Measurements from ENCODE around the gene IQGAP2. TPM values are rescaled to one million over a fixed set of nuclear protein-coding genes. Genes with fewer than 3 reads are reported as not detected.

Gene IQGAP2
- total RNA-seq, 1 experiment from 2014 or later, result 83.2 TPM

GRCh38 chr5:76606701-76607100 lies 203.6 kb downstream of the IQGAP2 start:
- in situ Hi-C loops (cut with HindIII; ENCODE audit: low sequenced_read_pairs), result no loop called here

DNA sequence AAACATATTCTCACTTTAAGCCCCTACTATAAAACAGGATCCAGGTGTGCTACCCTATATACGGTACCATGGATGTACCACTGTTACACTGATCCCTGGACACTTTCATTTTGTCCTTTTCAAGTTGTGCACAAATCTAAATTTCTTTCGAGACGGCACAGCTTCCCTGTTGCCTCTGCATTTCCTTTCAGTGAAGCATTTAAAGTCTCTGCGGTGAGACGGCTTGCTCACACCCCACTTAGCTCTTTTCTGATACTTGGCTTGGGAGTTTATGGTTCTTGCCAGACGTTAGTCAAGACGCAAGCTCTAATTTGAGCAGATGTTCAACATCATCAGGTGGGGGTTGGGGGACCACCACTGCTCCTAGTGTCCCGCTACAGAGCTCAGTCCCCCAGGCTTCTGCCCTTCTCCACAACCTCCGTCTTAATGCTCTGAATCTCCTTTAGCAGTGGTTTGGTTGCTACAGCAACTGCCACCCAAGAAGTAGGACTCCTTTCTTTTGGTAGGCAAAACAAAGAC lies 204.3 kb downstream of the IQGAP2 start:
- in situ Hi-C loops (cut with HindIII; ENCODE audit: low sequenced_read_pairs), result no loop called here

More at GRCh38 chr5:76606701-76607100, 203.6 kb downstream of the IQGAP2 start:
- DNase-seq (ENCODE audit: low spot score), result no peak

DNA sequence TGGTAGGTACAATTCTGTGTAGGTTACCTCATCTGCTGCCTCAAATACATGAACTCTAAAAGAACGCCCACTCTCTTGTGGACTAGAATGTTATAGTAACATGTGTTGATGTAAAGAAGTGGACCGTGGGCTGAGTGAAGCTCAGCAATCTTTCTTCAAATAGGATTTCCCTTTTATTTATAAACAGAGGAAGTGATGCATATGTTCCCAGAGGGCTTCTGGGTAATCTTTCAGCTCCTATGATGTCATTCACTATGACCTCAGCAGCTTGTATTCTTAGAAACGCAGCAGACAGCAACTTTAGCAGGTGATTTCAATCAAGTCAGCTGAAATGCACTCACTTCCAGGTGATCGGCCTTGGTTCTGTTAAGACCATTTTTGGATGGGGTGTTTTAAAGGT lies 205.7 kb downstream of the IQGAP2 start:
- in situ Hi-C loops (cut with HindIII; ENCODE audit: low sequenced_read_pairs), result no loop called here
- no peak for DNase-seq (ENCODE audit: low spot score)

More for the DNA sequence above, 204.3 kb downstream of the IQGAP2 start:
- no peak for DNase-seq (ENCODE audit: low spot score)

GRCh38 chr5:76610196-76610595 lies 207.1 kb downstream of the IQGAP2 start:
- in situ Hi-C loops (cut with HindIII; ENCODE audit: low sequenced_read_pairs), result no loop called here
- no peak for DNase-seq (ENCODE audit: low spot score)

- no peak for DNase-seq (ENCODE audit: low spot score)
- in situ Hi-C loops (cut with HindIII; ENCODE audit: low sequenced_read_pairs), result no loop called here
Measured at GRCh38 chr5:76612942-76613341, 209.9 kb downstream of the IQGAP2 start.

- DNase-seq (ENCODE audit: low spot score), result no peak
- in situ Hi-C loops (cut with HindIII; ENCODE audit: low sequenced_read_pairs), result no loop called here
Measured at GRCh38 chr5:76615759-76616158, 212.7 kb downstream of the IQGAP2 start.

- DNase-seq (ENCODE audit: low spot score), result no peak
- in situ Hi-C loops (cut with HindIII; ENCODE audit: low sequenced_read_pairs), result no loop called here
Measured at GRCh38 chr5:76616206-76616605, 213.1 kb downstream of the IQGAP2 start.

- in situ Hi-C loops (cut with HindIII; ENCODE audit: low sequenced_read_pairs), result no loop called here
- DNase-seq (ENCODE audit: low spot score), result no peak
Measured at GRCh38 chr5:76617229-76617628, 214.1 kb downstream of the IQGAP2 start.

DNA sequence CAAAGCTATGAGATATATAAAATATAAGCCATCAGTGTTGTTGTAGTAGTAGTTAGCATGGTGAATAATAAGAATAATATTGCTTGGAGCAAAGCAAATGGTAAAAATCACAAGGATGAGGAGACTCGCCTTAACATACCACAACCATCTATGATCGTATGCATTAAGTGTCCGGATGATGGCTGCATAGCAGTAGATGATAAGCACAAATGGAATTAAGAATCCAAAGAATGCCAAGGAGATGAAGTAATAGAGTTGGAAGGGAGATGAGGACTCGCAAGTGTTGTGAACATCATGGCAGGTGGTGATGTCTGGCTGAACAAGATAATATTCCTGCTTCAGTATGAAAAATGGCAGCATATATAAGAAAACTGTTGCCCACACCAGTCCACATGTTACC lies 214.6 kb downstream of the IQGAP2 start:
- no peak for DNase-seq (ENCODE audit: low spot score)
- in situ Hi-C loops (cut with HindIII; ENCODE audit: low sequenced_read_pairs), result no loop called here

GRCh38 chr5:76620166-76620565 lies 217.1 kb downstream of the IQGAP2 start:
- in situ Hi-C loops (cut with HindIII; ENCODE audit: low sequenced_read_pairs), result no loop called here
- peak; percentile 46 for DNase-seq (ENCODE audit: low spot score)

- in situ Hi-C loops (cut with HindIII; ENCODE audit: low sequenced_read_pairs), result no loop called here
- DNase-seq (ENCODE audit: low spot score), result no peak
Measured at GRCh38 chr5:76622076-76622475, 219.0 kb downstream of the IQGAP2 start.

DNA sequence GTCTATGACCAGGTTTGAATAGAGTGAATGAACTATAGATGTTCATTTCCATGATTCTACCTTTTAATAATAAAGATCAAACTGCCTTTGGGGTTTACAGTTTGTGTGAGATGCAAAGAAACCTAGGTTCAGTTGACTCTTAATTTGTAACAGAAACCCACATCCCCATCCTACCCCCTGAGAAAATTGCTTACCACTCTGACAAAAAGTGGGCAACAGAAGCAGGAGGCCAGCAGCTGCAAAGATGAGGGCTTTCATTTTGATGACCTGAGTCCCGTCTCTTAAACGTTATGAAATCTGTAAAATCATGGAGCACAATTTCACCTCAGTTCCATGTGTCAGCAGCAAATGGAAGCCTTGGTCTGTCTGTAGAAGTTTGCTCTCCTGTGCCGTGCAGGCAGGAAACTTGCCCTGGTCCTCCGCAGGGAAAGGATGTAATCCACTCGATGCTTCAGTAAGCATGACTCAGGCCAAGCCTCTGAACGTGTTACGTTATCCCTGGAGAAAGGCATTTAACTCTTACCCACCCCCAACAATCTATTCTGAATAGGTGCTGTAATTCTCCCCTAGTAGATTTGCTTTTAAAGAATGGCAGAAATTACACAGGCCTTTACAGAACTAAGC lies 220.0 kb downstream of the IQGAP2 start, which contains the start of gene F2RL2:
F2RL2 (minus strand) TSS at position 431 of the 624 bp plus-strand sequence; CDS start at position 258, 173 bp downstream.
- in situ Hi-C loops (cut with HindIII; ENCODE audit: low sequenced_read_pairs), result no loop called here
- DNase-seq (ENCODE audit: low spot score), result peak; percentile 59

- in situ Hi-C loops (cut with HindIII; ENCODE audit: low sequenced_read_pairs), result no loop called here
Measured at GRCh38 chr5:76625087-76625815, 222.2 kb downstream of the IQGAP2 start.

DNA sequence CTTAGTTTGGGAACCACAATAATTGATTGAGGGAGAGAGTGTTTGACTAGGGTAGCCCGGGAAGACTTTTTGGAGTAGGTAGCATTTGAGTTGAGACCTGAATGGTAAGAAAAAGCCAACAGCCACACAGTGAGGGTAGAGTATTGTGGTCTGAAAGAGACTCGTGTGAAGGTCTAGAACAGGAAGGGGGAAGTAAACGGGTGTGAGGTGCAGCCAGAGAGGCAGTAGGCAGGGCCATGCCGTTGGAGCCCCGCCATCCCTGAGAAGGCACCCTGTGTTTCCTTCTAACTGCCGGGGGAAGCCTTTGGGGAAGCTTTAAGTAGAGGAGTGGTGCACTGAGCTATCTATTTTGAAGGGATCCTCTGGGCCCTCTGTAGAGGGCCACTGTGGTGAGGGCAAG lies 223.7 kb downstream of the IQGAP2 start:
- in situ Hi-C loops (cut with HindIII; ENCODE audit: low sequenced_read_pairs), result no loop called here
- DNase-seq (ENCODE audit: low spot score), result no peak

More at GRCh38 chr5:76625087-76625815, 222.2 kb downstream of the IQGAP2 start:
- no peak for DNase-seq (ENCODE audit: low spot score)

DNA sequence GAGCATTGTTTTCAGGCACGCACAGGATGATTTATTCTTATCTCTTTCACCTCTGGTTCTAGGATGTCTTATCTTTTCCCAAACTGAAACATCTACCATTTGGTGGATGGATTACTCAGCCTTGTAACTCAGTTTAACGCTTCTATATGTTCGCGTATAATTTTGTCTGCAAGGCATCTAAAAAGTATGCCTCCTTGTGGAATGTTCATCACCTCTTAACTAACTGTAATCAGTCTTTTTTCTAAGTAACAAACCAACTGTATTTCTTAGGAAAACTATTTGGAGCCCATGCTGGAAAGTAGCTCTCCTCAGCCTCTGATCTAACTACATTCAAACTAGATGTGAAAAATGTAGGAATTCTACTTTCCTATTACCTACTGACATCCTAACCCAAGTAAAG lies 231.6 kb downstream of the IQGAP2 start:
- in situ Hi-C loops (cut with HindIII; ENCODE audit: low sequenced_read_pairs), result no loop called here
- no peak for DNase-seq (ENCODE audit: low spot score)

DNA sequence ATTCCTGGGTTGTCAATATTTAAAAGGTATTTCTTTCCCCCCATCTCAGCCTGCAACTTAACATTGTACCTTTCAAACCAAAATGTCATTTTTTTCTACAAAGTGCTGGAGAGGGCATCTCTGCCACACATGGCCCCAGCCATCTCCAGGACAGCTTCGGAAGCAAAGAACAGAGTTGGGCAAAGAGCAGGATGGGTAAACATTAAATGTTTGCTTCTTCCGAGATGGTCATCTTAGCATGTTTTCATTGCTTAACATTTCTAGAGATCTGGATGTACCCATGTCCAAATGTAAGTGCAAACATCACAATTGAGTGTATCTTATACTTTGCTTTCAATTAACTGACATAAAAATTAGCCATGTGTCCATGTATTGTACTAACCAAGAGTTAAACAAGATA lies 234.4 kb downstream of the IQGAP2 start:
- in situ Hi-C loops (cut with HindIII; ENCODE audit: low sequenced_read_pairs), result no loop called here
- DNase-seq (ENCODE audit: low spot score), result no peak

- DNase-seq (ENCODE audit: low spot score), result no peak
- in situ Hi-C loops (cut with HindIII; ENCODE audit: low sequenced_read_pairs), result no loop called here
Measured at GRCh38 chr5:76638479-76638878, 235.4 kb downstream of the IQGAP2 start.

DNA sequence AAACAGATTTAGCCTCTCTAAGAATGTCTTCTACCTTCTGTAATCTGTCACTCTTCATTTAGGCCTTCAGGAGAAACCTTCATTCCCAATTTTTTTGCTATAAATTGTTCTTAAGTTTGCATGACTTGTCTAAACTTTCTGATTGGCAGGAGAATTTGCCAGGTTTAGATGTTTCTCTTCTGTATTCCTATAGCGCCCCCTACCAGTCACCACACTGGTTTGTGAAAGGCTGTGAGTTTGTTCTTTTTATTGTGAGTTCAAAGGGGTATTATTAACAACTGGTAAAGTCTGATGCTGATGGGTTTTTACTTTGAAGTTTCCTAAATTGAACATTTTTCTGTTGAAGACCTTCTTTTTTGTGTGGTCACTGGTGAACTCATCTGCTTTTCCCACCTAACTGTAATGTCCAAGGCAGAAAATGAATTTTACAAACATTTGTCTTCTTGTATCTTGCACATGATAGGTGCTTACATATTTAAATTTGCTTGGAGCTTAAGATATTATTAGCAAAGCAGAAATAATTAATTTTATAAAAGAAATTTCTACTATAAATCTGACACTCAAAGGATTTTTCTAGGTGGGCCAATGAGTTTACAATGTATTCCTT lies 238.5 kb downstream of the IQGAP2 start:
- in situ Hi-C loops (cut with HindIII; ENCODE audit: low sequenced_read_pairs), result no loop called here

DNA sequence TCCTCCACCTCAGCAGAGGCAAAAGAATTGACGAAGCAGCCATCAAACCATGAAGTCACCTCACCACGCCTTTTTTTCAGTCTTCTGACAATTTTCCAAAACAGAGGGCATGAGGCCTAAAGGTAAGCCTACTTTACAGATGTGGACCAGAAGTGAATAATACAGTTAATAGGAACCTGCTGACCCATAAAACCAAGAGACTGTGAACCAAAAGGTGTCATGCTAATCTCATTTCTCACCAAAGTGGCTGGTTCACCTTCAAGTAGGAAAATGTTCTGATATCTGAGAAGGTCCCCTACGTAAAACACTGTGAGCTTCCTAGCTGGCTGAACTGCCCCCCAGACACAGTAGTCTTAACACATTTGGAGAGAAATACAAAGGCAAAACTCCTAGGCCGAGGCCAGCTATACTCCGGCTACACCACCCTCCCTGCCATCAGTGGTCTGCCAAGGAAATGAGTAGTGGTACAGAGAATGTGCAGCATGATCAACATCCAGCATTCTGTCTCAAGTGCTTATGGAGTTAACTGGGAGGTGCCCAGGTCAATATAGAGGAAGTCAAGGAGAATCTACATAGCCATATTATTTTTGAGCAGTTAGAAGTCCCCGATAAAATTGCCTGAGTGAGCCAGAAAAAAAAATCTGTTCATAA lies 239.4 kb downstream of the IQGAP2 start:
- in situ Hi-C loops (cut with HindIII; ENCODE audit: low sequenced_read_pairs), result no loop called here
- peak; percentile 50 for DNase-seq (ENCODE audit: low spot score)

More for the DNA sequence above, 238.5 kb downstream of the IQGAP2 start:
- peak; percentile 64 for DNase-seq (ENCODE audit: low spot score)

GRCh38 chr5:76643371-76643770 lies 240.3 kb downstream of the IQGAP2 start:
- in situ Hi-C loops (cut with HindIII; ENCODE audit: low sequenced_read_pairs), result no loop called here
- DNase-seq (ENCODE audit: low spot score), result no peak

All from G401 (cell line).